NCI-H526 treated with DMSO at 0.1 percent for 48 hours (cell line): ENCODE results near the gene FBXO7.
"Not testable (repeated sequence)": the region's sequence is repeated elsewhere in the genome, so short reads cannot be mapped to it uniquely, and the experiment has no call there.

ENCODE experiments used
- DNase-seq: peaks from one replicate; lab custom pipeline; 2025; lab: John Stamatoyannopoulos, UW

FBXO7 gene

DNA sequence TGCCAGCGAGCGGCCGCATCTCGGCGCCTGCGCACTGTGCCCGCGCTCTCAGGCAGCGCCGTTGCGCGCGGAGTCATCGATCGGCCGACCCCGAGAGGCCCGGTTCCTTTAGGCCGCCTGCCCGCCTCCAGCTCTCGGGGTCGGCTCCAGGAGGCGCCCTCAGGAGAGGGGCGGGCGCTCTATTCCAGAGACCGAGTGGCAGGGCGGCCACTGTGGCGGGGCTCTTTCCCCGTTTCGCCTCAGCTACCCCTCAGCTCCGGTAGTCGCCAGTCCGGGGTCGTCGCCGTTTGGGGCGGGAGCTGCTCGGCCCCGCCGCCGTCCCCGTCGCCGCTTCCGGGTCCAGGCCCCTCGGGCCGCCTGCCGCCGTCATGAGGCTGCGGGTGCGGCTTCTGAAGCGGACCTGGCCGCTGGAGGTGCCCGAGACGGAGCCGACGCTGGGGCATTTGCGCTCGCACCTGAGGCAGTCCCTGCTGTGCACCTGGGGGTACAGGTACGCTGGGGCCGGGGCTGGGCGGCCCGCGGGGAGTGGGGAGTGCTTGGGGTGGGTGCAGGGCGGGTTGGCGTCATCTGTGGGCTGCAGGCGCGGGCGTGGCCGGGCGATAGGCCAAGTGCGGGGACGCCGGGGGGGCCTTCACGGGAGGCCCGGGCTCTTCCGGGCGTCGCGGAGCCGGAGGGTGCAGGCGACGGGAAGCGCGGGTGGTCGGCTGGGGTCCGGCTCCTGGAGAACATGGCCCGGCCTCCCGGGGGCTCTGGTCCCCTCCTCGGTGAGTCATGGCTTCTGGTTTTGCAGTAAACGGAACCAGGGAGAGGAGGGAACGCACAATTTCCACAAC lies at the start of gene FBXO7:
Gene FBXO7 (plus strand): TSS at position 177 of the 833 bp plus-strand sequence. CDS start 192 bp downstream, at position 369.
- peak; percentile 37 for DNase-seq

DNA sequence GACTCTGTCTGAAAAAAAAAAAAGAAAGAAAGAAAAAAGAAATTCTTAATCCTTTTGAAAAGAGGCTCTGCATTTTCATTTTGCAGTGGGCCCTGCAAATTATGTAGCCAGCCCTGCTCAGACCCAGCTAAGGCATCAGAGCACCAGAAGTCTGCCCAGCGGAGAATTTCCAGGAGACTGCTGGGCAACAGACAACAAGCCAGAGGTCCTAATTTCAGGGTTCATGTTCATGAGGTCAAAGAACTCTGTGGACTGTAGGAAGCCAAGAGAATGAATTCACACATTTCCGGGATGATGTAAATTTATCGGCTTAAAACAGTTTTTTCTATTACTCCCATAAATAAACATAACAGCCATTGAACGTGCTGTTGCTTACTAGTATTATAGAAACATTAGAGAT lies 47.7 kb upstream of the FBXO7 start:
- no peak for DNase-seq

DNA sequence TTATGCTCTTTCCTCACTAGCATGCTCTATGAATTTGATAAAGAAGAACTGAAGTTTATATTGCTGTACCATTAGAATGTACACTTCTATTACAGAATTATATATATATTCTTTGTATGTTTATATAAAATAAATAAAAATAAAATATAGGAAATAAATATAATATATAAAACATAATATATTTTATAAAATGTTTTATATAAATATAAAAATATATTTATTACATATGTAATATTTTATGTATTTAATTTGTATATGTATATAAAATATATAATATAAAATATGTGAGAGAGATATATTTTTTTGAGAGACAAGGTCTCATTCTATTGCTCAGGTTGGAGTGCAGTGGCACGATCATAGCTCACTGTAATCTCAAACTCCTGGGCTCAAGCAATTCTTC lies 44.3 kb upstream of the FBXO7 start:
- no peak for DNase-seq

DNA sequence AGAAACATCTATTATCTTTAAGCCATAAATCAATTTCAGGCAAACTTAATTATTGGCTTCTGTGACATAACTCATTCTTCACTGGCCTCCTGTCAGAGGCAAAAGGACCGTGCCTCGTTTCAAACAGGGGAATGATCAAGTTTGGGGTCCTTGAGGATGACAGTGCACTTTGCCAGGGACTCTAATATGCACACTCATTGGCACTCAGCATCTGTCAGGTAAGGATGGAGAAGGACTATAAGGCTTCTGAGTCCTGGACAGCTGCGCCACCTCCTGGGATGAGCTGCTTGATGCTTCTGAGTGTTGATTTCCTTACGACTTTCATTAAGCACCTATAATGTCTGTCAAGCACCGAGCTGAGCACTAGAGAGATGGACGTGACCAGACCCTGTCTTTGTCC lies 30.5 kb upstream of the FBXO7 start:
- DNase-seq, result peak; percentile 7

DNA sequence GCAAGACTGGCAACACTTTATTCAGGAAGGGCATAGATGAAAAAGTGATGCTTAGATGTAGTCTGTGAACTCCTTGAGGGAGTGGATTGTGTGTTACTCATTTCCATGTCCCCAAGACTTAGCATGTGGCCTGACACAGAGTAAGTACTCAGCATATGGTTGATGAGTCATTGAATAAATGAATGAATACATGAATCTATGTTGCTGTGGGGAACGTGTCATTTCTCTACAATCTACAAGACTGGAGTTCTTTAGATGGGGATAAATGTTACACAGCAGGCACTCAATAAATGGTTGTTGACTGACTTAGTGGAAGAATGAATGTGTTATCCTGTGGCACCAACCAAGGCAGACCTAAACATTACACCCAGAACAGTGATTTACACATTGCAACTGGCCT lies 28.3 kb upstream of the FBXO7 start:
- no peak for DNase-seq

- DNase-seq, result no peak
Measured at GRCh38 chr22:32448980-32449379, 25.6 kb upstream of the FBXO7 start.

DNA sequence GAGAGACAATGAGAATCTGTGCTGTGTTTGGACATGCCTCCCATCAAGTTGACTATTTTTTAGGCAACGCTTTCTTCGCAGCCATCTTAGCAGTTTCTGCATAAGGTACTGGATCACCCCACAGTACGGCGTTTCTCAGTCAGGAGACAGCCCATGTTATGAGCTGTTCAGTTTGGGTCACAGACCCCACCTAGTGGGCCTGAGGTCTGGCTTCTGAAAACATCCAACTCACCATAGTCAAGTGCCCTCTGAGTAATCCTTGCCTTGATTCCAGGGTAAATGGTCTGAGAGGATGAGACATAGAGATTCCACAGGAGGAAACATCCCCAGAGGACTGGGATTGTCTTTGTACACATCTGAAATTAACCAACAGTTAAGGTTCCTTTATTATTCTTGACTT lies 17.6 kb upstream of the FBXO7 start:
- no peak for DNase-seq

DNA sequence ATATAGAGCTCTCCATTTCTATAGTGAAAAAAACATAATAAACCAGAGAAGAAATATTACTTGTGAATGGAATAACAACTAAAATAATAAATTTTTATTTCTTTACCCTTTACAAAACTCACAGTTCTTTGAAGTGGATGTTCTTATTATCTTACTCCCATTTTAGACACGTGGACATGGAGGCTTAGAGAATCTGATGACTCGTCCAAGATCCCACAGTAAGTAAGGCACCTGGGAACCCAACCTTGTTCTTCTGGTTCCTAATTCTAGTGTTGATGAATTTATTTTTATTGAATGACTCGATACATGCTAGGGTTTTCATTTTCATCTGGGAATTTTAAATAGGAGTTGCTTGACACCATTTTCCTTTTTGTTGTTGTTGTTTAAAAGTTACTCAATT lies 12.2 kb upstream of the FBXO7 start:
- no peak for DNase-seq

DNA sequence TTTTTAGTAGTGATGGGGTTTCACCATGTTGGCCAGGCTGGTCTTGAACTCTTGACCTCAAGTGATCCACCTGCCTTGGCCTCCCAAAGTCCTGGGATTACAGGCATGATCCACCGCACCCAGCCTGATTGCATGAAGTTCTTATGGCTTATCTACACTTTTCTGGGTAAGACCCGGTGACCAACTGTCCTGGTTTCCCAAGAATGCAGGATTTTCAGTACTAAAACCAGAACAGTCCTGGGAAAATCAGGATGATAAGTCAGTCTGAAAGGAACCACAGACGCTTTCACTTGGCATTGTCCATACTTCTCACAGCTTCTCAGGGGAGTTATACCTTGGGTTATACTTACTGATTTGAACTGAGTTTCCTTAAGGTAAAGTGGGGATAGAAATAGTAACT lies 8.9 kb upstream of the FBXO7 start:
- no peak for DNase-seq

GRCh38 chr22:32466496-32466895 lies 8.1 kb upstream of the FBXO7 start:
- DNase-seq, result no peak

DNA sequence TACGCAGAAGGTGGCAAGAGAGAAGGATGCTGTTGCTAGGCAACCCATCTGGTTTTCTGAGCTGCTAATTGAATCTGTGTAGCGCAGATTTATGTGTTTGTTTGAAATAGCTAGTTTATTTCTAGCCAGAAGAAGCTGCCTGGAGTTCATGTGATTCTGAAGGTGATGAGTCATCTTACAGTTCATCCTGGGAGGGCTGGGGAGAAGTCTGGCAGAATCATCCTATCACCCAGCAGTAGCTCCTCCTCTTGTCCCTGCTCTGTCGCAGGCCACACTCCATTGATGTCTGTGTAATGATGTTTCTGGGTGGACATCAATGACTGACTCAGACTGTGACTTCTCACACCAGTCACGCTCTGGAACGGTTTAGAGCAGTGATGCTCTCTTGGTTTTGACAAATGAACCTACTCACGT lies 4.8 kb upstream of the FBXO7 start:
- DNase-seq, result no peak

- peak; percentile 54 for DNase-seq
Measured at GRCh38 chr22:32473388-32473952, 1.1 kb upstream of the FBXO7 start.

DNA sequence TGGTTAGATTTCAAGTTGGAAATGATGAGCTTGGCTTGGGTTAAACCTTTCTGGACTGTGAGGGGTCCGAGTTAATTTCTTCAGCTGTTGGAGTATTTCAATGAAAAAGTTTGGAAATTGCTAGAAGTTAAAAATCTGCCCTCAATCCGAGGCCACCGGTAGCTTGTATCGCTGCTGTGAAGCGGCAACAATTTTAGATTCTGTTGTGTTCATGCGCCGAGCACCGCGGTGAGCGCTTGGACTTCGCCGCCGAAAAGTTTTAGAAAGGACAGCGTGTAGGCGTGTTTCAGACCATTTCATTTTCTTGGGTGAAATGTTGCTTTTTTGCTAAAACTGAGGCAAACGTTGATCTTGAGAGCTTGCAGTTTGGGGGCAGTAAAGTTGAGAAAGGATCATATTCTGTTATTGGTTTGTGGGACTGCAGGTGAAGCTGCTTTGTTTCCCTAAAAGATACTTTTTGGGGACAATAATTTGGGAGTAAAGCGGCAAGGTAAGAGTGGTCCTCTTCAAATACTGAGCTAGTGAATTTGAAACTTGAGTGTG lies 928 bp downstream of the FBXO7 start:
- DNase-seq, result peak; percentile 37

DNA sequence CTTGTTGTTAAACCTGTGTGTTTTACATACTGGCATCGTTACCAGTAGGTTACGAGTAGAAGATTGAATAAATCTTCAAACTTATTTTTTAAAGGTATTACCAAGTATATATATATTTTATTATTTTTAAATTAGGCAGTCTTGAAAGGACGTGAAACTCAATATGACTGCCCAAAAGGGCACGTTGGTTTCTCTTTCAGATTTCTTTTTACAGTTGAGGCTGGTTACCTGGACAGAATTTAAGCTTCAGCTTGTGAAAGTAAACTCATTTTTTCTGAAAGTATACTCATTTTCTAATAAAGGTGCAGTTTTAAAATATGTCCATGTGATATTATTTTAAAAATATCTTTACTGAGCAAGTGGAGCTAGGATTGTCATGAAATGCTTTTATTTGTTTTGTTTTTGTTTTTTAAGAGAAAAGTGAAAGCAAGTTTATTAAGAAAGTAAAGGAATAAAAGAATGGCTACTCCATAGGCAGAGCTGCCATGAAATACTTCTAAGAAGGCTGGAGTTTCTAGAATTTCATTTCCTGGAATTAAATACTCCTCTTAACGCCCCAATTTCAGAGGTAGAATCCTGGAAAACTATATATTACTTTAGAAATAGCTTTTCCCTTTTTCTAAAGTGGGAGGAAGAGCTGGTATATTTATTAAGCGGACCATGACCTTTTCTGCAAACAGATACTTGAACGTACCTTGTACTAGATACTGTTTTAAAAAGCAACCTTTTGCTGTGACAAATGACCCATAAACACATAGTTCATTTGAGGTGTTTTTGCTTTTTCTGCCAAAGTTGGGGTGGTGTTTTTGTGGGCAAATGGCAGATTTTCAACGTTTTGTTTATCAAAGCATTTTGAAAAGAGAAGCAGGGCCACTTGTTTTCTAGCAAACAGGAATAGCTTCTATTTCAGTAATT lies 1.9 kb downstream of the FBXO7 start:
- no peak for DNase-seq

DNA sequence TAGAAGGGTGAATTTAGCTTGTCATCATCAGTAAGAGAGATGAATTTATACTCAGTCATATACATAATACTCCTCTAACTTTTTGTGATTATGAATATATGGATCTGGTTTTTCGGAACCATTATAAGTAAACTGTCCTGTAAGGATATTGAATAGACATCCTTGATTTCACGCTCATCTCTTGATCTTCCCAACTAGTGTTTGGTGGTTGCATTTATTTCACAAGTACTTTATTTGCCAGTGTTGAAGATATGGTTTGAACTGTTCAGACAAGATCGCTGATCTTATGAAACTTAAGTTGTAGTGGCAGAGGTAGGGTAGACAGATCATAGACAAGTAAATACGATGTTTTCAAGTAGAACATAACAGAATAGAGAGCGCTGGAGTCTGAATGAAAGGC lies 3.0 kb downstream of the FBXO7 start:
- no peak for DNase-seq

GRCh38 chr22:32478552-32478951 lies 3.9 kb downstream of the FBXO7 start:
- not testable (repeated sequence) for DNase-seq

GRCh38 chr22:32478994-32479393 lies 4.4 kb downstream of the FBXO7 start:
- DNase-seq, result no peak

DNA sequence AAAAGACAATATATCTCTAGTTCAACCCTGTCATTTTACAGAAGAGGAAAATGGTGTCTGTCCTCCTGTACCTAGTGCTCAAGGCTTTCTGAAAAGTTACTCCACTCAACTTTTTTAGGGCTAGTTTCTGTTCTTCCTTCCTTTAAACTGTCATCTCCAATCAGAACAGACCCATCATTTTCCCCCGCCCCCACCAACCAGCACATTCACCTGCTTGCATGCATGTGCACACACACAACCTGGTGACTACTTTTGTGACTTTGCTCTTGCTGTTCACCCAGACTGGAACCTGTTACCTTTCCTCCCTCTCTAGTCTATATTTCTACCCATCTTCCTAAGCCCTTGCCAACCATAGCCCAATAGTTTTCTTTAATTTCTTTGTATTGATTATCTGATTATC lies 5.6 kb downstream of the FBXO7 start:
- DNase-seq, result no peak

GRCh38 chr22:32482708-32483107 lies 8.1 kb downstream of the FBXO7 start:
- no peak for DNase-seq

GRCh38 chr22:32486656-32487390 lies 12.2 kb downstream of the FBXO7 start:
- DNase-seq, result no peak

- no peak for DNase-seq
Measured at GRCh38 chr22:32487461-32487860, 12.8 kb downstream of the FBXO7 start.

GRCh38 chr22:32489377-32489776 lies 14.8 kb downstream of the FBXO7 start:
- DNase-seq, result no peak
